Measurements from ENCODE around the gene TMEM14C. TPM values are rescaled to one million over a fixed set of nuclear protein-coding genes. Genes with fewer than 3 reads are reported as not detected.
"Not testable (repeated sequence)": the region's sequence is repeated elsewhere in the genome, so short reads cannot be mapped to it uniquely, and the experiment has no call there.

TMEM14C gene
- total RNA-seq, 3 donors from 2014 or later, result 69.2 to 96.3 (median 86.7) TPM

DNA sequence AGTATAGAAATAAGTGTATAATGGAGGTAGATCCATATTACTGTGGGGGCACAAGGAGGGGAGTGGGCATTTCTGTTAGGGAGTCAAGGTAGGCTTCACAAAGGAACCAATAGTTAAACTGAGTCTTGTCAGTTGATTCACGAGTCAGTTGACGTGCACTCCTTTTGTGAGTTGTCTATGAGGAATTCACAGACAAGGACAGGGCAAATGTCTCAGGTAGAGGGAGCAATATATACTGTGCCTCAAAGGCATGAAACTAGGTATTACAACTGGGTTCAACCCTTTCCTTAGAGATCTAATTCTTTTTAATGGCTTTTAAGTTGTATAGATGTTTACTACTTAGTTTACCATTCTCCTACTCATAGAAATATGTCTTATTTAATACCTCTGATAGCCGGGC, 11.0 kb downstream of the TMEM14C start:
- ATAC-seq, result no peak
- Histone ChIP-seq H3K4me3 (no peak overlapping the region), H3K4me1 (ENCODE audit: low read depth) (no peaks in the 10 kb centered on the region), H3K9me3 (no peaks in the 10 kb centered on the region), H3K36me3 (ENCODE audit: low read depth) (no peaks in the 10 kb centered on the region)
- intact Hi-C loops (cut with DNase I, micrococcal nuclease), result no loop called here
- TF ChIP-seq, protein P1, sequence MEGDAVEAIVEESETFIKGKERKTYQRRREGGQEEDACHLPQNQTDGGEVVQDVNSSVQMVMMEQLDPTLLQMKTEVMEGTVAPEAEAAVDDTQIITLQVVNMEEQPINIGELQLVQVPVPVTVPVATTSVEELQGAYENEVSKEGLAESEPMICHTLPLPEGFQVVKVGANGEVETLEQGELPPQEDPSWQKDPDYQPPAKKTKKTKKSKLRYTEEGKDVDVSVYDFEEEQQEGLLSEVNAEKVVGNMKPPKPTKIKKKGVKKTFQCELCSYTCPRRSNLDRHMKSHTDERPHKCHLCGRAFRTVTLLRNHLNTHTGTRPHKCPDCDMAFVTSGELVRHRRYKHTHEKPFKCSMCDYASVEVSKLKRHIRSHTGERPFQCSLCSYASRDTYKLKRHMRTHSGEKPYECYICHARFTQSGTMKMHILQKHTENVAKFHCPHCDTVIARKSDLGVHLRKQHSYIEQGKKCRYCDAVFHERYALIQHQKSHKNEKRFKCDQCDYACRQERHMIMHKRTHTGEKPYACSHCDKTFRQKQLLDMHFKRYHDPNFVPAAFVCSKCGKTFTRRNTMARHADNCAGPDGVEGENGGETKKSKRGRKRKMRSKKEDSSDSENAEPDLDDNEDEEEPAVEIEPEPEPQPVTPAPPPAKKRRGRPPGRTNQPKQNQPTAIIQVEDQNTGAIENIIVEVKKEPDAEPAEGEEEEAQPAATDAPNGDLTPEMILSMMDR (IDR thresholded peaks at IDR 0.05), result no peak
- DNase-seq, result no peak

DNA sequence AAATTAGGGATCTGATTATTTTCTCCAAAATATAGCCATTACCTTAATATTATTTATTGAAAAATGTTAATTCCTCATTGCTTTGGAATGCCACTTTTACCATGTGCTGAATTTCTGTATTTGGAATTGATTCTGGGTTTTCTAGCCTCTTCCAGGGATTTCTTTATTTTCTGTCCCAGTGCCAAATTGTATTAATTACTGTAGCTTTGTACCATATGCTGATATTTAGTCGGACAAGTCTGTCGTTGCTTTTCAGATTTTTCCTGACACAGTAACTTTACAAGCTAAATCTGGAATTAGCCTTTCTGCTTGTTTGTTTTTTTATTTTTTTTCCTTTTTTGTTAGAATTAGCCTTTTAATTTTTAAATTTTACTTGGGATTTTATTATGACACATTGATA, 13.9 kb downstream of the TMEM14C start:
- intact Hi-C loops (cut with DNase I, micrococcal nuclease), result no loop called here
- TF ChIP-seq, protein P1 (IDR thresholded peaks at IDR 0.05), result no peak
- H3K9me3 ChIP-seq, result no peaks in the 10 kb centered on the region
- ATAC-seq, result no peak
- H3K36me3 ChIP-seq (ENCODE audit: low read depth), result no peaks in the 10 kb centered on the region
- H3K4me3 ChIP-seq, result no peak overlapping the region
- DNase-seq, result no peak
- no peaks in the 10 kb centered on the region for H3K4me1 ChIP-seq (ENCODE audit: low read depth)

DNA sequence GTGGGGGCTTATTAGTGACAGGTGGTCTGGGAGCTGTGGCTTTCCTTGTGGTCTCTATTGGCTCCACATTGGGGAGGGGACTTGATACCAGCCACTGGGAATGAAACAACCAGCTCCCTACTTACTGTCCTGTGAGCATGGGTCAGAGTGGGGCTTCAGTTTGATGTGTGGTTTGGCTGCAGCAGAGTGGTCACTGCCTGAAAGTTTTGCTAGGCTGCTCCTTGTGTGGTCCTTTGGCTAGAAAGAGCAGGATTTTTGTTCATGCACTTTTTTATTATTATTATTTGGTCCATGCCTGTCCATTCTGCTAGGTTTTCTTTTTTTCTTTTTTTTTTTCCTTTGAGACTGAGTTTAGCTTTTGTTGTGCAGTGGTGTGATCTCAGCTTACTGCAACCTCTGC, 17.2 kb downstream of the TMEM14C start:
- TF ChIP-seq, protein P1 (IDR thresholded peaks at IDR 0.05), result no peak
- Histone ChIP-seq H3K4me1 (ENCODE audit: low read depth) (no peaks in the 10 kb centered on the region), H3K9me3 (no peaks in the 10 kb centered on the region), H3K36me3 (ENCODE audit: low read depth) (no peaks in the 10 kb centered on the region), H3K4me3 (no peak overlapping the region)
- intact Hi-C loops (cut with DNase I, micrococcal nuclease), result no loop called here
- no peak for ATAC-seq
- no peak for DNase-seq

DNA sequence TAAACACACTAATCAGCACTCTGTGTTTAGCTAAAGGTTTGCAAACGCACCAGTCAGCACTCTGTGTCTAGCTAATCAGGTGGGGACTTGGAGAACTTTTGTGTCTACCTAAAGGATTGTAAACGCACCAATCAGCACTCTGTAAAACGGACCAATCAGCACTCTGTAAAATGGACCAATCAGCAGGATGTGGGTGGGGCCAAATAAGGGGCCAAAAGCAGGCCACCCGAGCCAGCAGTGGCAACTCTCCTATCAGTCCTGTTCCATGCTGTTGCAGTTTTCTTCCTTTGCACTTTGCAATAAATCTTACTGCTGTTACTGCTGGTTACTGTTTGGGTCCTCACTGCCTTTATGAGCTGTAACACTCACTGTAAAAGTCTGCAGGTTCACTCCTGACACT, 18.8 kb downstream of the TMEM14C start:
- H3K4me3 ChIP-seq; intact Hi-C loops (cut with DNase I, micrococcal nuclease); H3K9me3 ChIP-seq; ATAC-seq; DNase-seq; H3K4me1 ChIP-seq (ENCODE audit: low read depth); H3K36me3 ChIP-seq (ENCODE audit: low read depth): not testable (repeated sequence)

DNA sequence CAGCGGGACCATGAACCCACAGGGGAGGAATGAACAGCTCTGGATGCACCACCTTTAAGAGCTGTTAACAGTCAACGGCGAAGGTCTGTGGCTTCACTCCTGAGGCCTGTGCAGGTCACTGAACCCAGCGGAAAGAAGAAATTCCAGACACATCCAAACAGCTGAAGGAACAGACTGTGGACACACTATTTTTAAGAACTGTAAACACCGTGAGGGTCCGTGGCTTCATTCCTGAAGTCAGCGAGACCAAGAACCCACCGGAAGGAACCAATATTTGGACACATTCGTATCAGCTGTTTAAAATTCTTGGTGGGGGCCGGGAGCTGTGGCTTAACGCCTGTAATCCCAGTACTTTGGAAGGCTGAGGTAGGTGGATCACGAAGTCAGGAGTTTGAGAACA, 19.4 kb downstream of the TMEM14C start:
- ATAC-seq, result no peak
- Histone ChIP-seq H3K36me3 (ENCODE audit: low read depth) (no peaks in the 10 kb centered on the region), H3K4me1 (ENCODE audit: low read depth) (no peaks in the 10 kb centered on the region), H3K9me3 (no peaks in the 10 kb centered on the region), H3K4me3 (no peak overlapping the region)
- intact Hi-C loops (cut with DNase I, micrococcal nuclease), result no loop called here
- DNase-seq, result no peak
- TF ChIP-seq, protein P1 (IDR thresholded peaks at IDR 0.05), result no peak

DNA sequence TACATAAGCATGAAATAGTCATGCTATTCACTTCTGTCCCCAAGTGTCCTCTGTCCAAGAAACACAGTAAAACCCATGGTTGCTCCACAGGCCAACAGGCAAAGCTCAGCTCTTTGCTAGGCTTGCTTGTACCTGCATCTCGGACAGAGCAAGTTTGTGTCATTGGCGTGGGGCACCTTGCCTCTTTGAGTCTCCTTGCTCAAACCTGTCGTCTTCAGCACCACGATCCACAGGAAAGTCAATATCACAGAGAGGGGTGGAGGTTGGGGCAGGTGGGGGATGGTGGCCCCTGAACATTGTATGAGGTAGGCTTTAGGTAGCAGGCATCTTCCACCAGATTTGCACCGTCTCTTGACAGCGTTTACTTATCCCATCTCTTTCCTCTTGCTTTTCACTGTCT, 20.6 kb downstream of the TMEM14C start:
- intact Hi-C loops (cut with DNase I, micrococcal nuclease), result no loop called here
- ATAC-seq (no peak), DNase-seq (no peak)
- H3K4me3 ChIP-seq, result no peak overlapping the region
- no peaks in the 10 kb centered on the region for H3K9me3 ChIP-seq
- TF ChIP-seq, protein P1 (IDR thresholded peaks at IDR 0.05), result no peak
- no peaks in the 10 kb centered on the region for H3K36me3 ChIP-seq (ENCODE audit: low read depth)
- H3K4me1 ChIP-seq (ENCODE audit: low read depth), result peaks cover 5% of the 10 kb centered on the region

Measured in mucosa of descending colon (tissue), 3 donors.